NCI-H510A treated with DMSO at 0.1 percent for 48 hours (cell line): ENCODE measurements around the gene MT1B.
A peak's percentile ranks its signal among the peaks of the same experiment; 100 is the strongest.

Experiments
- DNase-seq: peaks from one replicate; lab custom pipeline; 2025; lab: John Stamatoyannopoulos, UW

Gene MT1B

GRCh38 chr16:56684926-56685590 lies 33.4 kb downstream of the MT1B start:
- DNase-seq, result no peak

- no peak for DNase-seq
Observed at GRCh38 chr16:56686758-56687157, 35.1 kb downstream of the MT1B start.

DNA sequence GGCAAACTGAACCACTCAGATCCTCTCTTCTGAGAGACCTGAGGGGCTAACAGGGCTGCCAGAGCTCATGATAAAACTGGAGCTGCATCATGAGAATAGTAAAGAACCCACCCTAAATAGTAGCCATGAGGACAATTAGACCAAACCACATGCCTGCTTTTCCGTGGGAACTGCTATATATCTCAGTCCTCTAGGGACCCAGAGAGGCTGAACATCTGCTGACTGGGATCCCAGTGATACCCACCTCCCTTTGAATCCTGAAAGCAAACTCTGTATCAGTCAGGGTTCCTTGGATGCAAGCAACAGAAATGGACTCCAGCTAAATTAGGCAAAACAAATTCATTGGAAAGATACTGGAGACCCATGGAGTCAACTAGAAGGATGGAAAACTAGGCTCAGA lies 37.1 kb downstream of the MT1B start:
- no peak for DNase-seq

GRCh38 chr16:56689171-56689570 lies 37.5 kb downstream of the MT1B start:
- no peak for DNase-seq

GRCh38 chr16:56690420-56691122 lies 38.9 kb downstream of the MT1B start:
- DNase-seq, result no peak

GRCh38 chr16:56691885-56692284 lies 40.2 kb downstream of the MT1B start:
- peak; percentile 38 for DNase-seq

- no peak for DNase-seq
Observed at GRCh38 chr16:56695246-56695645, 43.6 kb downstream of the MT1B start.

- DNase-seq, result no peak
Observed at GRCh38 chr16:56697456-56698155, 45.9 kb downstream of the MT1B start.

DNA sequence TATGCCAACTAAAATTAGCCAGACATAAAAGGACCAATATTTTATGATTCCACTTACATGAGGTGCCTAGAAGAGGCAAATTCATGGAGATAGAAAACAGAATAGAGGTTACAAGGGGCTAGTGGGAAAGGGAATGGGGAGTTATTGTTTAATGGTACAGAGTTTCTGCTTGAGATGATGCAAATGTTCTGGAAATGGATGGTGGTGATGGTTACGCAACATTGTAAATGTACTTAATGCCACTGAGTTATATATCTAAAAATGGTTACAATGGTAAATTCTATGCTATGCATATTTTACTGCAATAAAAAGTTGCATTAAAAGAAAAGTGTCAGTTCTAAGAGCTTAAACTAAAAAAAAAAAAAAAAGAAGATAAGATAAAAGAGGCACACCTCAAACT lies 48.5 kb downstream of the MT1B start:
- DNase-seq, result no peak

DNA sequence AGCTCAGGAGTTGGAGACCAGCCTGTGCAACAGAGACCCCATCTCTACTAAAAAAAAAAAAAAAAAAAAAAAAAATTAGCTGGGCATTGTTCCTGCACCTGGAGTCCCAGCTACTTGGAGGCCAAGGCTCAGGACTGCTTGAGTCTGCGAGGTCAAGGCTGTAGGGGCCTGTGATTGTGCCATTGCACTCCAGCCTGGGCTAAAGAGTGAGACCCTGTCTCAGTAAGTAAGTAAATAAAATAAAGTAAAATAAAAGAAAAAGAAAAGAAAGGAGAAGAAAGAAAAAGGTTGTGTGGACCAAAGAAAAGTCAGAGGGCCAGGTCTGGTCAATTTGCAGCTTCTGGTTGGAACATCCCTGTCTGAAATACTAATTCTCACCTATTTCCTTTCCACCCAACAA lies 48.9 kb downstream of the MT1B start:
- DNase-seq, result no peak

DNA sequence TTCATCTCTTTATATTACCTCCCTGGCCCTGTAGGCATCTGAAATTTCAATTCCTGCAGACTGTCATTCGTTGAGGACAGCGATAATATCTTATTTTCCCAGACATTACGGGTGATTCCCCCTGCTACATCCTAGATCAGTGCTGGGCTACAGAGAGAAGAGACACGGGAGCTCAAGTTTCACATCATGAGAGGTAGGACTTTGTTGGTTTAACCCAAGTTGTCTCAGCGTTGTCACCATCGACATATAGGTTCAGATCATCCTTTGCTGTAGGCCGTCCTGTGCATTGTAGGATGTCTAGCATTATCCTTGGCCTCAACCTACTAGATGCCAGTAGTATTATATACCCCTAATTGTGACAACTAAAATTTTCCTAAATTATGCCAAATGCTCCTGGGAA lies 49.8 kb downstream of the MT1B start:
- peak; percentile 54 for DNase-seq
